IMR-90 (cell line): ENCODE data around the gene SLFN12. TPM values are rescaled to one million over a fixed set of nuclear protein-coding genes. Genes with fewer than 3 reads are reported as not detected.
"Not testable (repeated sequence)": the region's sequence is repeated elsewhere in the genome, so short reads cannot be mapped to it uniquely, and the experiment has no call there.

Source experiments
- ATAC-seq: fragments of 200-7000 bp; cut with Tn5 transposase; 2 replicates; pipeline ENCODE4 v1.9.1; 2020; ENCODE audit warnings: low read depth, mild to moderate bottlenecking, moderate library complexity
- BruUV-seq: library from RNA; stranded (reverse); fragments of 400-500 nt; replicated peaks from 2 replicates; lab custom pipeline; 2021; lab: Mats Ljungman, UMichigan
- CTCF ChIA-PET: fragments of 300-600 bp; formaldehyde crosslinking; extraction: SDS; loops from one replicate; lab custom pipeline; 2021; ENCODE audit warnings: antibody characterized with exemption; lab: Yijun Ruan, JAX
- POLR2A ChIA-PET: fragments of 300-600 bp; sonication (Branson Sonifier 250); formaldehyde crosslinking; loops from one replicate; lab custom pipeline; 2022; ENCODE audit warnings: antibody characterized with exemption; ENCODE audit not compliant: unreplicated experiment; lab: Charles Lee
- DNase-seq: peaks from one replicate; pipeline ENCODE4 v3.0.0; 2013
- H2AFZ ChIP-seq: replicated peaks from 2 replicates; pipeline ENCODE3; 2013; ENCODE audit warnings: low read length, mild to moderate bottlenecking; ENCODE audit not compliant: poor library complexity
- H2AK5ac ChIP-seq: 2 replicates; pipeline ENCODE4 v1.6.1; 2013; ENCODE audit warnings: low read depth, low read length, inconsistent platforms
- H2AK9ac ChIP-seq: replicated peaks from 2 replicates; pipeline ENCODE3; 2013; ENCODE audit warnings: mild to moderate bottlenecking, low read depth, low read length, moderate library complexity; ENCODE audit not compliant: poor library complexity
- H2BK120ac ChIP-seq: 2 replicates; pipeline ENCODE4 v1.6.1; 2013; ENCODE audit warnings: low read depth, low read length, inconsistent platforms
- H2BK15ac ChIP-seq: 3 replicates; pipeline ENCODE4 v1.6.1; 2013; ENCODE audit warnings: low read depth, low read length, inconsistent platforms
- H2BK20ac ChIP-seq: 2 replicates; pipeline ENCODE4 v1.6.1; 2013; ENCODE audit warnings: low read depth, mild to moderate bottlenecking, inconsistent platforms, low read length, moderate library complexity
- H2BK5ac ChIP-seq: 2 replicates; pipeline ENCODE4 v1.6.1; 2013; ENCODE audit warnings: mild to moderate bottlenecking, low read depth, low read length, inconsistent platforms; ENCODE audit not compliant: poor library complexity, severe bottlenecking
- H3K14ac ChIP-seq: replicated peaks from 2 replicates; pipeline ENCODE4 v1.6.1; 2013; ENCODE audit warnings: low read depth, low read length, inconsistent platforms
- H3K18ac ChIP-seq: 2 replicates; pipeline ENCODE4 v1.6.1; 2013; ENCODE audit warnings: low read depth, low read length, control low read depth
- H3K23ac ChIP-seq: 2 replicates; pipeline ENCODE4 v1.6.1; 2013; ENCODE audit warnings: low read depth, low read length, inconsistent platforms
- H3K27ac ChIP-seq: 2 replicates; pipeline ENCODE4 v1.5.1; 2013; ENCODE audit warnings: mild to moderate bottlenecking, control low read depth, low read length; ENCODE audit not compliant: insufficient read depth
- H3K27me3 ChIP-seq: 2 replicates; pipeline ENCODE4 v1.6.1; 2013; ENCODE audit warnings: low read length; ENCODE audit not compliant: control insufficient read depth, insufficient read depth
- H3K36me3 ChIP-seq: 2 replicates; pipeline ENCODE4 v1.6.1; 2013; ENCODE audit warnings: low read length, mixed read lengths; ENCODE audit not compliant: control insufficient read depth, insufficient read depth
- H3K4ac ChIP-seq: 2 replicates; pipeline ENCODE4 v1.6.1; 2013; ENCODE audit warnings: low read depth, low read length, inconsistent platforms
- H3K4me1 ChIP-seq: 2 replicates; pipeline ENCODE4 v1.6.1; 2013; ENCODE audit warnings: low read length, mixed read lengths; ENCODE audit not compliant: control insufficient read depth, insufficient read depth
- H3K4me2 ChIP-seq: 2 replicates; pipeline ENCODE4 v1.6.1; 2013; ENCODE audit warnings: low read depth, mild to moderate bottlenecking, control low read depth, low read length, moderate library complexity
- H3K4me3 ChIP-seq: 2 replicates; pipeline ENCODE4 v1.5.1; 2013; ENCODE audit warnings: low read depth, mild to moderate bottlenecking, control low read depth, low read length, moderate library complexity; ENCODE audit not compliant: insufficient read depth
- H3K56ac ChIP-seq: 2 replicates; pipeline ENCODE4 v1.6.1; 2013; ENCODE audit warnings: low read length, inconsistent platforms; ENCODE audit not compliant: insufficient read depth; ENCODE audit errors: extremely low read depth
- H3K79me1 ChIP-seq, 2 experiments: 2 replicates each; pipeline ENCODE4 v1.6.1; 2013; ENCODE audit warnings: low read length in 2 of 2, inconsistent platforms in 1 of 2, low read depth in 1 of 2
- H3K9ac ChIP-seq: 2 replicates; pipeline ENCODE4 v1.6.1; 2013; ENCODE audit warnings: low read depth, low read length, control low read depth
- H3K9me1 ChIP-seq: 2 replicates; pipeline ENCODE4 v1.6.1; 2013; ENCODE audit warnings: low read length, inconsistent platforms; ENCODE audit not compliant: insufficient read depth
- H3K9me3 ChIP-seq: 2 replicates; pipeline ENCODE4 v1.6.1; 2013; ENCODE audit warnings: low read length; ENCODE audit not compliant: control insufficient read depth, insufficient read depth
- H4K20me1 ChIP-seq: 2 replicates; pipeline ENCODE4 v1.6.1; 2013; ENCODE audit warnings: low read length, inconsistent platforms; ENCODE audit not compliant: insufficient read depth
- H4K5ac ChIP-seq: 2 replicates; pipeline ENCODE4 v1.6.1; 2013; ENCODE audit warnings: mild to moderate bottlenecking, low read depth, low read length, control low read depth
- H4K8ac ChIP-seq, 2 experiments: 2 replicates each; pipeline ENCODE4 v1.6.1; 2013; ENCODE audit warnings: low read depth in 2 of 2, low read length in 2 of 2, control low read depth in 1 of 2, inconsistent platforms in 1 of 2
- H4K91ac ChIP-seq: 2 replicates; pipeline ENCODE4 v1.6.1; 2013; ENCODE audit warnings: low read depth, low read length, inconsistent platforms; ENCODE audit not compliant: insufficient read depth
- NFE2L2 ChIP-seq: fragments of 150-350 bp; IDR thresholded peaks from 2 replicates; pipeline ENCODE4 v1.6.1; 2016; ENCODE audit warnings: low read depth, mild to moderate bottlenecking, low read length
- RAD21 ChIP-seq: IDR thresholded peaks from 2 replicates; pipeline ENCODE4 v1.6.1; 2012; ENCODE audit warnings: low read length, improper control_type of control experiment
- RFX5 ChIP-seq: IDR thresholded peaks from 2 replicates; pipeline ENCODE4 v1.8.0; 2012; ENCODE audit warnings: low read depth, mild to moderate bottlenecking, low read length, moderate library complexity
- WGBS, 2 experiments: methylation state at CpG; one replicate each; pipeline versions ENCODE4 v1.1.5 to v1.1.7; 2013; ENCODE audit warnings: missing lambda C conversion rate in 2 of 2; ENCODE audit not compliant: insufficient read length in 1 of 2; ENCODE audit errors: extremely low coverage in 2 of 2; 5-methylcytosine and 5-hydroxymethylcytosine counted together
- dilution Hi-C: fragments of 300-500 bp; cut with HindIII; formaldehyde crosslinking; loops from one replicate; pipeline ENCODE4 v1.14.3; 2018; ENCODE audit warnings: low sequenced_read_pairs; ENCODE audit not compliant: unreplicated experiment
- in situ Hi-C: fragments of 300-500 bp; cut with MboI; formaldehyde crosslinking; loops from 3 replicates; pipeline ENCODE4 v1.14.3; 2019; ENCODE audit warnings: low sequenced_read_pairs, inconsistent platforms, mixed read lengths
- intact Hi-C: fragments of 100-400 bp; cut with micrococcal nuclease; formaldehyde crosslinking; loops from 2 replicates; pipeline ENCODE4 v1.10.0; 2022
- polyA plus RNA-seq, 3 experiments: library from polyadenylated mRNA; depleted of rRNA; stranded (reverse); fragments of >200 nt; gene quantifications; 2 replicates each; pipeline ENCODE4 v1.2.3, GENCODE V29; 2012; ENCODE audit warnings: low replicate concordance in 1 of 3
- total RNA-seq: library from RNA; depleted of rRNA; stranded (reverse); fragments of >200 nt; gene quantifications from 2 replicates; pipeline ENCODE4 v1.2.3, GENCODE V29; 2012

Gene SLFN12
- total and polyA plus RNA-seq, 2 of the 4 experiments (the other 2 are of a cell fraction) = 16.6 to 38.9 TPM

DNA sequence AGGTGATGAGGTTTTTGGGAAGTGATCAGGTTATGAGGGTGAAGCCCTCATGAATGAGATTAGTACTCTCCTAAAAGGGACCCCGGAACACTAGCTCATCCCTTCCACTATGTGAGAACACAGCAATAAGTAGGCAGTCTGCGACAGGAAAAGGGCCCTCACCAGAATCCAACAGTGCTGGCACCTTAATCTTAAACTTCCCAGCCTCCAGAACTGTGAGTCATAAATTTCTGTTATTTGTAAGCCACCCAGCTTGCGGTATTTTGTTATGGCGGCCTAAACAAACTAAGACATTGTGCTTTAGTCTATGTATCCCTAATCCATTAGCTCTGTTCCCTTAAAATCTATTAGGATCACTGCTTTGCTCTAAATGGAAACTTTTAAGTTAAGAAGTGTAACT is 8.5 kb downstream of the SLFN12 start:
- Histone ChIP-seq H3K9me1 (no peaks in the 10 kb centered on the region), H3K9me3 (no peaks in the 10 kb centered on the region), H2AFZ (no peak overlapping the region), H2BK120ac (no peak overlapping the region), H4K20me1 (no peaks in the 10 kb centered on the region; the same call in 1 of the 2 replicates), H3K4ac (no peak overlapping the region), H3K14ac (no peak overlapping the region), H2AK9ac (no peak overlapping the region), H3K79me1 (peaks cover 20 to 32% of the 10 kb centered on the region in 2 experiments), H3K9ac (no peak overlapping the region), H4K8ac (no peak overlapping the region), H2BK20ac (no peak overlapping the region), H2BK15ac (no peak overlapping the region), H3K4me3 (no peak overlapping the region), H3K23ac (no peak overlapping the region), H3K27me3 (no peaks in the 10 kb centered on the region), H2BK5ac (no peak overlapping the region), H4K5ac (no peak overlapping the region), H3K36me3 (peaks cover 12% of the 10 kb centered on the region), H4K91ac (no peak overlapping the region), H3K18ac (no peak overlapping the region), H3K4me1 (peaks cover 2% of the 10 kb centered on the region; the same call in 1 of the 2 replicates), H2AK5ac (no peak overlapping the region), H3K4me2 (no peak overlapping the region), H3K27ac (no peak overlapping the region), H3K56ac (no peak overlapping the region)
- in situ Hi-C loops (no loop called here), dilution Hi-C loops (no loop called here), intact Hi-C loops (no loop called here)
- ChIA-PET POLR2A (no interaction called here), CTCF (no interaction called here)
- DNase-seq = peak; percentile 36
- ATAC-seq = no peak; the same call in 1 of the 2 replicates
- TF ChIP-seq RAD21 (no peak), NFE2L2 (no peak), RFX5 (no peak)
- WGBS, 2 experiments = no CpG with 5 or more reads among the region's 4 CpGs
- no TSS peak for BruUV-seq

DNA sequence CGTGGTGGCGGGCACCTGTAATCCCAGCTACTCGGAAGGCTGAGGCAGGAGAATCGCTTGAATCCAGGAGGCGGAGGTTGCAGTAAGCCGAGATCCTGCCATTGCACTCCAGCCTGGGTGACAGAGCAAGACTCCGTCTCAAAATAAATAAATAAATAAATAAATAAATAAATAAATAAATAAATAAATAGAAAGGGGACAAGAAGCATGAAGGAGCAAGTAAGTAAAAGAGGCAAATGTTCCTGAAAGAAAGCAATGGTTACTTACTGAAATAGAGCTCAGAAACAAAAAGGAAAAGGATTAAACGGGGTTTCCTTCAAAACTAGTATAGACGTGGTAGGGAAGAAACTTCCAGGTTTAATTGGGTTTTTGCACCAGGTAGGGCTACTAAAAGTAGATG is 11.2 kb downstream of the SLFN12 start:
- H3K4me1 ChIP-seq, H3K18ac ChIP-seq, H3K27ac ChIP-seq, H2AFZ ChIP-seq, H2AK5ac ChIP-seq, H2BK15ac ChIP-seq, H3K4ac ChIP-seq, H3K14ac ChIP-seq, ATAC-seq, H3K4me2 ChIP-seq, H4K20me1 ChIP-seq, H3K9me1 ChIP-seq, DNase-seq, BruUV-seq, H3K56ac ChIP-seq, H2BK20ac ChIP-seq, H2AK9ac ChIP-seq, H4K91ac ChIP-seq, in situ Hi-C loops, dilution Hi-C loops, H3K9me3 ChIP-seq, H3K23ac ChIP-seq, intact Hi-C loops, H3K9ac ChIP-seq, POLR2A ChIA-PET, H3K4me3 ChIP-seq, H4K8ac ChIP-seq, H3K27me3 ChIP-seq, H2BK5ac ChIP-seq, H4K5ac ChIP-seq, H2BK120ac ChIP-seq: not testable (repeated sequence)
- CTCF ChIA-PET = interaction anchor here (0.6 kb wide), 1 partner anchor 46 kb away, joined by 3 read pairs; no protein-coding TSS in a partner anchor
- no CpG with 5 or more reads among the region's 9 CpGs for whole genome bisulfite sequencing, 2 experiments
- Histone ChIP-seq H3K79me1 (peaks cover 12 to 14% of the 10 kb centered on the region in 2 experiments), H3K36me3 (peaks cover 17% of the 10 kb centered on the region)
